Measurements from ENCODE around the gene PAK1.
"Not testable (repeated sequence)": the region's sequence is repeated elsewhere in the genome, so short reads cannot be mapped to it uniquely, and the experiment has no call there.

Gene PAK1

DNA sequence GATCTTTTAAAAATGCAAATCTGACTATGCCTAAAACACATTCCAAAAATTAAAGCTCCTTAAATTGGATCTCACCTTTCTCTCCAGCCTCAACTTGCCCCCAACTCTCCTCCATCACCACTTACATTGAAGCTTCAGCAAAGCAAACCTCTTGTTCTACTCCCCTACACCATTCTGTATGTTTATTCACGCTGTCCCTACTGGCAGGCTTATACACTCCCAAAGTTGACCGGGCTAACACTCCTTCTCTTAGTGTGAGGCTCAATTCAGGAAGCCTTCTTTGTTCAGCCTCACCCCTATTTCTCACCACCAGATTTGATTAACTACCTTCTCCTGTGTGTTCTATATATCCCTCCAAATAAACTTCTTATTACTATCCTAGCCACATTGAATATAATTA lies 170.6 kb downstream of the PAK1 start:
- no peak overlapping the region for H3K4me3 ChIP-seq (replicated peaks in 1 of 2; ENCODE audit: low read depth in 2 of 2, low read length in 2 of 2)
- TF ChIP-seq, protein P1, sequence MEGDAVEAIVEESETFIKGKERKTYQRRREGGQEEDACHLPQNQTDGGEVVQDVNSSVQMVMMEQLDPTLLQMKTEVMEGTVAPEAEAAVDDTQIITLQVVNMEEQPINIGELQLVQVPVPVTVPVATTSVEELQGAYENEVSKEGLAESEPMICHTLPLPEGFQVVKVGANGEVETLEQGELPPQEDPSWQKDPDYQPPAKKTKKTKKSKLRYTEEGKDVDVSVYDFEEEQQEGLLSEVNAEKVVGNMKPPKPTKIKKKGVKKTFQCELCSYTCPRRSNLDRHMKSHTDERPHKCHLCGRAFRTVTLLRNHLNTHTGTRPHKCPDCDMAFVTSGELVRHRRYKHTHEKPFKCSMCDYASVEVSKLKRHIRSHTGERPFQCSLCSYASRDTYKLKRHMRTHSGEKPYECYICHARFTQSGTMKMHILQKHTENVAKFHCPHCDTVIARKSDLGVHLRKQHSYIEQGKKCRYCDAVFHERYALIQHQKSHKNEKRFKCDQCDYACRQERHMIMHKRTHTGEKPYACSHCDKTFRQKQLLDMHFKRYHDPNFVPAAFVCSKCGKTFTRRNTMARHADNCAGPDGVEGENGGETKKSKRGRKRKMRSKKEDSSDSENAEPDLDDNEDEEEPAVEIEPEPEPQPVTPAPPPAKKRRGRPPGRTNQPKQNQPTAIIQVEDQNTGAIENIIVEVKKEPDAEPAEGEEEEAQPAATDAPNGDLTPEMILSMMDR (IDR thresholded peaks at IDR 0.05; ENCODE audit: low read depth, low read length): no peak
- DNase-seq (ENCODE audit: low read depth in 2 of 2): no peak

DNA sequence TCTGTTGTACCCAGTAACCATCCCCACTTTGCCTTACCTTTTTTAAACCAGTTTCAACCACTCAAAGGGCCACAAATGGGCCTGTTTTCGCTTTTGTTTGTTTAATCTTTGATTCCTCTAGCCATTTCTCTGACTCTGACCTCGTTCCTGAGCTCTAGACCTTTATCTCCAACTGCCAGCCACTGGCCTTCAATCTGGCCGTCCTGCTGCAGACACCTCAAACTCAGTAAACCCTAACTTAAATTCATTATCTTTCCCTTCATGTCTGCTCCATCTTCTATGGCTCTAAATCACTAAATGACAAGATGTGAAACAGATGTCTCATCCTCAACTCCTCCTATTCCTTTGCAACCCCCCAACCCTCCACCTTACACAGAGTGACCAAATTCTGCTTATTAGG lies 171.1 kb downstream of the PAK1 start:
- no peak overlapping the region for H3K4me3 ChIP-seq (replicated peaks in 1 of 2; ENCODE audit: low read depth in 2 of 2, low read length in 2 of 2)
- TF ChIP-seq, protein P1 (IDR thresholded peaks at IDR 0.05; ENCODE audit: low read depth, low read length): no peak
- DNase-seq (ENCODE audit: low read depth in 2 of 2): no peak

DNA sequence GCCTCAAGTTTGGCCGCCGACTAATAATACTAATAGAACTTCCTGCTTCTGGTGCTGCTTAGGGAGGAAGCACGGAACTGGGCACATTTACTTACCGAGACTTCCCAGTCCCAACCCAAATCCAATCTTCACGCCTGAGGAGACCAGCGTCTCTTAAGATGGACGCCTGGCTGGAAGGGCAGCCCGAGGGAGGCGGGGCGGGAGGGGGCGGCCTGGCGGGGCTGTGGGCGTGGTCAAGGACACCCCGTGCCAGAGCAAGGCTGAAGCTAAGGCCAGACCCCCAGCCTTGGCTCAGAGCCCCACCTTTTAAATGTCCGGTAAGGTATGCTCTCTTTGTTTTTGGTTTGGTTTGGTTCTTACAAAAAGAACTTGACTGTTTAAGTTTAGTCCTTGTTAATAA lies 172.4 kb downstream of the PAK1 start, which contains the start of gene GDPD4:
GDPD4 (minus strand) TSS at position 177 of the 400 bp plus-strand sequence. CDS start 16,549 bp downstream, outside the sequence.
- no peak for DNase-seq (ENCODE audit: low read depth in 2 of 2)
- TF ChIP-seq, protein P1 (IDR thresholded peaks at IDR 0.05; ENCODE audit: low read depth, low read length): no peak
- no peak within 1 kb of the TSS for H3K4me3 ChIP-seq (replicated peaks in 1 of 2; ENCODE audit: low read depth in 2 of 2, low read length in 2 of 2)

DNA sequence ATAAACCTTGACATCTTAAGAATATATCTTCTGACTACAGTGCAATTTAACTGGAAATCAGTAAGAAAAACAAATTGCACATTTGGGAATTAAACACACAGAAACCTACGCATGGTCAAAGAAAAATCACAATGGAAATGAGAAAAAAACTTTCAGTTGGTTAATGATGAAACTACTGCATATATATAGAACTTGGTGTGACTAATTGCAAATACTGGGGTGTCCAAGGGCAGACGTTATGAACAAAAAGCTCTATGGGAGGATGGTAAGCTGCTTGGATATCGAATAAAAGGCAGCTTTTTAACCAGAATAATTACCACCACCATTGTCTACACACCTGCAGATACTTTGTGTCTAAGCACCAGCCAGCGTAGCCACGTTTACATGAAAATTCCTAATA lies 173.2 kb downstream of the PAK1 start:
- H3K4me3 ChIP-seq (replicated peaks in 1 of 2; ENCODE audit: low read depth in 2 of 2, low read length in 2 of 2): no peak overlapping the region
- TF ChIP-seq, protein P1 (IDR thresholded peaks at IDR 0.05; ENCODE audit: low read depth, low read length): no peak
- no peak for DNase-seq (ENCODE audit: low read depth in 2 of 2)

DNA sequence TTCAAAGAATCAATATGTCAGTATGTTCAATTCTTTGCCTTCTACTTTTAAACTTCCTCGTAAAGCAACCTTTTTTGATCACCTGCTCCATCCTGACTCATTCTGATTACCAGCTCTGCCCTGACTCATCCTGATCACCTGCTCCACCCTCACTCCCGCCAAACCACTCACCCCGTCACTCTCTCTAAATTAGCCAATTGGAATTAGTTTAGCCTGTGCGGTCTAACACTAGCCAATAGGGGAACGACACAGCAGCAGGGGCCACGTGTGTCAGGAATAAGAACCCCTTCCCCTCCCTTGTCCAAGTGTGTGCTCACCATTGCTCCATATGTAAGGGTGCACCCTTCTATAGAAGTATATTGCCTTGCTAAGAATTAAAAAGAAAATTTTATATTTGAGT lies 173.9 kb downstream of the PAK1 start:
- H3K4me3 ChIP-seq (replicated peaks in 1 of 2; ENCODE audit: low read depth in 2 of 2, low read length in 2 of 2); DNase-seq (ENCODE audit: low read depth in 2 of 2): not testable (repeated sequence)

DNA sequence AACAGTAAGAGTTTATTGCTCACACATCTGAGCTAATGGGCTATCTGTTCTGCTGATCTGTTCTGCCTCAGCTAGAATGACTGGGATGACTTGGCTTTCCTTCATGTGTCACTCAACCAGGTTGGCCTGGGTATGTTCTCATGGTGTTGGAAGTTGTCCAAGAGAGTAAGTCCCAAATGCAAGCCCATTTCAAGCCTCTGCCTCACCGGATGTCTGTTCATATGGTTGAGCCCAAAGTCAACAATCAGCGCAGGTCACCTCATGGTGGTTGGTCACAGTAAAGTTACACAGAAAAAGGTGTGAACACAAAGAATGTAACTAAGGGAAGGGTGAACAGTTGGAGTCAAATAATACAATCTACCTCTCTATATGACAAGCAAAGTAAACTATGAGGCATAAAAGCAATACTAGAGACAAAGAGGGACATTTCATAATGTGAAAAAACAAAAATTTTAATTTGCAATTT lies 174.3 kb downstream of the PAK1 start:
- DNase-seq (ENCODE audit: low read depth in 2 of 2): peak in 1 of 2 donors; percentile 60

DNA sequence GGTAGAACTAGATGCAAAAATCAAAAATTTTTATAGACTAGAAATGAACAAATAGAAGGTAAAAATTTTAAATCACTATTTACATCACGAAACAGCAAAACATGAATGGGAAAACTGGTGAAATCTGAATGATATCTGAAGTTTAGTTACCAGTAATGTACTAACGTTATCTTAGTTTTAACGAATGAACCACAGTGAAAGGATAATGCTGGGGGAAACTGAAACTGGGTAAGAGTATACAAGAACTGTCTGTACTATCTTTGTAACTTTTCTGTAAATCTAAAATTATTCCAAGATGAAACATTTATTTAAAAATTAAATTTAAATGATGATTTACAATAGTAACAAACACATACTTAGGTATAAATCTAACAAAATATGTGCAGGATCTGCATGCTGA lies 179.9 kb downstream of the PAK1 start:
- H3K4me3 ChIP-seq (replicated peaks in 1 of 2; ENCODE audit: low read depth in 2 of 2, low read length in 2 of 2): no peak overlapping the region
- no peak for DNase-seq (ENCODE audit: low read depth in 2 of 2)
- TF ChIP-seq, protein P1 (IDR thresholded peaks at IDR 0.05; ENCODE audit: low read depth, low read length): no peak

More for the DNA sequence above, 174.3 kb downstream of the PAK1 start:
- TF ChIP-seq, protein P1 (IDR thresholded peaks at IDR 0.05; ENCODE audit: low read depth, low read length): no peak
- H3K4me3 ChIP-seq (replicated peaks in 1 of 2; ENCODE audit: low read depth in 2 of 2, low read length in 2 of 2): no peak overlapping the region

Data from cardiac fibroblast (primary cell).